ENCODE results near the gene TRIM6. TPM values are rescaled to one million over a fixed set of nuclear protein-coding genes. Genes with fewer than 3 reads are reported as not detected.
A peak's percentile ranks its signal among the peaks of the same experiment; 100 is the strongest.
"Not testable (repeated sequence)": the region's sequence is repeated elsewhere in the genome, so short reads cannot be mapped to it uniquely, and the experiment has no call there.

Gene TRIM6
- polyA plus RNA-seq, 4 donors = 3.4 to 69.0 (median 16.9) TPM

DNA sequence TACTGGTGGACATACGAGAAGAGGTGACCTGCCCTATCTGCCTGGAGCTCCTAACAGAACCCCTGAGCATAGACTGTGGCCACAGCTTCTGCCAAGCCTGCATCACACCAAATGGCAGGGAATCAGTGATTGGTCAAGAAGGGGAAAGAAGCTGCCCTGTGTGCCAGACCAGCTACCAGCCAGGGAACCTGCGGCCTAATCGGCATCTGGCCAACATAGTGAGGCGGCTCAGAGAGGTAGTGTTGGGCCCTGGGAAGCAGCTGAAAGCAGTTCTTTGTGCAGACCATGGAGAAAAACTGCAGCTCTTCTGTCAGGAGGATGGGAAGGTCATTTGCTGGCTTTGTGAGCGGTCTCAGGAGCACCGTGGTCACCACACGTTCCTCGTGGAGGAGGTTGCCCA is 6.9 kb downstream of the TRIM6 start:
- no peak for DNase-seq (ENCODE audit: low read depth in 4 of 4, low spot score in 3 of 4)

GRCh38 chr11:5604896-5605295 is 8.5 kb downstream of the TRIM6 start:
- no peak for DNase-seq (ENCODE audit: low read depth in 4 of 4, low spot score in 3 of 4)

- DNase-seq (ENCODE audit: low read depth in 4 of 4, low spot score in 3 of 4) = no peak
Measured at GRCh38 chr11:5605849-5606248, 9.4 kb downstream of the TRIM6 start.

DNA sequence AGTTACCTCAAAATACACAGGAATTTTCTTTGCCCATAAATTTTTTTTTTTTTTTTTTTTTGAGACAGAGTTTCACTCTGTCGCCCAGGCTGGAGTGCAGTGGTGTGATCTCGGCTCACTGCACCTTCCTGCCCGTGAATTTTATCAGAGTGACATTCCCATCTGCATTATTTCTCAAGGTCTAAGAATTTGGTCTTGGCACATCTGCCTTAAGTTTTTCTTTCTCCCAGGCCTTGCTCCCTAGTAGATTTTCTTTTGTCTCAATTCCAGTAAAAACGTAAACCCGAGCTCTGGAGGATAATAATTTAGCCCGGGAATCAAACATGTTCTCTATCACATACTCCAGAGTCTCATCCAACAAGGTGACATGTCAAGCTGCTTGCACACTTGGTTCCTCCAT is 12.4 kb downstream of the TRIM6 start:
- no peak for DNase-seq (ENCODE audit: low read depth in 4 of 4, low spot score in 3 of 4)

DNA sequence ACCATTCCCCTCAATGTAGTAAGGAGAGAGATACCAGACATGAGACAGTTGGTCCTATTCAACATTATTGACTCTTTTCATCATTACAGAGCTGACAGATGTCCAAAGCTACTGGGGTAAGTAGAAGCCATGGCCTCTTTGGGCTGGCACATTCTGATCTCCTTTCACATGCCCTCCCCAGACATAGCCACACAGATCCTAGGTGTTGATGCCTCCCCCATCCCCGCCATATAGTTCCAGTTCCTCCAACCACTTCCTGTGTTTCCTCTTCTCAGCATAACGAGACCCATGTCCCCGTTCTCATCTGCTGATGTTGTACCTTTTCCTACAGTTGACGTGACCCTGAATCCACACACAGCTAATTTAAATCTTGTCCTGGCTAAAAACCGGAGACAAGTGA is 14.0 kb downstream of the TRIM6 start:
- no peak for DNase-seq (ENCODE audit: low read depth in 4 of 4, low spot score in 3 of 4)

DNA sequence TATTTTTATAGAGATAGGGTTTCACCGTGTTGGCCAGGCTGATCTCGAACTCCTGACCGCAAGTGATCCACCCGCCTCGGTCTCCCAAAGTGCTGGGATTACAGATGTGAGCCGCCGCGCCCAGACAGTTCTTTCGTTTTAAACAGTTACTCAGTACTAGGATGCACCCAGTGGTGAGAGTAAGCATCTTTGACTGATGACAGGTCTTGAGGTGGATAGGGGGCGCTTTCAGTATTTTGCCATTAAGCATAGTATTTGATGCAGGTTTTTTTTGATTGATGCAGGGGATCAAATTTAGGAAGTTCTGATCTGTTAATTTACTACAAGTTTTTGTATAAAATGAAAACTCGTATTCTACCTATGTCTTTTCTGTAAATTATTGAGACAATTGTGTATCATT is 15.2 kb downstream of the TRIM6 start:
- no peak for DNase-seq (ENCODE audit: low read depth in 4 of 4, low spot score in 3 of 4)

GRCh38 chr11:5618807-5619206 is 22.4 kb downstream of the TRIM6 start:
- DNase-seq (ENCODE audit: low read depth in 4 of 4, low spot score in 3 of 4) = no peak

GRCh38 chr11:5620651-5621521 is 24.4 kb downstream of the TRIM6 start:
- DNase-seq (ENCODE audit: low read depth in 4 of 4, low spot score in 3 of 4) = no peak

DNA sequence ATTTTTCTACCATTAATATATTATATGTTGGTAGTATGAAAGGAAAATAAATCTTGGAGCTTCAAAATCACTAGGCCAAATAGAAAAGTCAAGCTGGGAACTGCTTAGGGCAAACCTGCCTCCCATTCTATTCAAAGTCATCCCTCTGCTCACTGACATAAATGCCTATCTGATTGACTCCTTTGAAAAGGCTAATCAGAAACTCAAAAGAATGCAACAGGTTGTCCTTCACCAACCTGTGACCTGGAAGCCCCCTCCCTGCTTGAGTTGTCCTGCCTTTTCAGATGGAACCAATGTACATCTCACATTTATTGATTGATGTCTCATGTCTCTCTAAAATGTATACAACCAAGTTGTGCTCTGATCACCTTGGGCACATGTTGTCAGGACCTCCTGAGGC is 25.1 kb downstream of the TRIM6 start:
- DNase-seq (ENCODE audit: low read depth in 4 of 4, low spot score in 3 of 4) = no peak

- DNase-seq (ENCODE audit: low read depth in 4 of 4, low spot score in 3 of 4) = no peak
Measured at GRCh38 chr11:5622802-5623201, 26.4 kb downstream of the TRIM6 start.

DNA sequence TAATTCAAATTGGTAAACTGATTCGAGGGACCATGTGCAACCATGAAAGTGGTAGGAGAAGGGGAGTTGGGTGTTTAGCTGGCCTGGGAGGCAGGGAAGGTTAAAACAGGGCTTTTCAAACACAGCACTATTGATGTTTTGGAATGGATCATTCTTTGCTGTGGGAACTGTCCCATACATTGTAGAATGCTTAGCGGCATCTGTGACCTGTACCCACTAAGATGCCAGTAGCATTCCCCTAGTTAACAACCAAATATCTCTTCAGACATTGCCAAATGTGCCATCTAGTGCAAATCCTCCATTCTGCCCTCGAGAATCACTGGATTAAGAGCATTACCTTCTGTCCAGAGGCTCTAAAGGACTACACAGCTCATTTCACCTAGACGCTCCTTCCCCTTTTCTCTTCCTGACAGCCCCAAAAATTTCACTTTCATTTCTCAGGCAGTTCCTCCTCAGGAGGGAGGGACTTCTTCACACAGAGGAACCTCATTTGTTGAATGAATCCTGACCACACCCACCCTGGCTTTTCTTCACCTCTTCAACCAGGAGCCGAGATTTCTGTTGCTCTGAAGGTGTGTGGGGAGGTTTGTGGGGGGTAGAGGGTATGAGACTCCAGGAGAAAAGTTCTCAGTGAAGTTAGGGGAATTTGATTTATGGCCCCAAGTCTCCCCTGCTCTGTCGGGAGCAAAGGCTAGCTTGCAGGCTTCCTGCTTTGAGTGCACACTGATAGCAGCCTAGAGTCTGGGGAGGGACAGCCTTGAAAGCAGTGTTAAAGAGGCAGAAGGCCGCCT is 28.2 kb downstream of the TRIM6 start, which contains the start of gene TRIM34:
TRIM34 (plus strand) TSS at position 513 of the 791 bp plus-strand sequence. CDS start 7,331 bp downstream, outside the sequence.
- DNase-seq (ENCODE audit: low read depth in 4 of 4, low spot score in 3 of 4) = peak; percentile 25 to 57 (median 30)

DNA sequence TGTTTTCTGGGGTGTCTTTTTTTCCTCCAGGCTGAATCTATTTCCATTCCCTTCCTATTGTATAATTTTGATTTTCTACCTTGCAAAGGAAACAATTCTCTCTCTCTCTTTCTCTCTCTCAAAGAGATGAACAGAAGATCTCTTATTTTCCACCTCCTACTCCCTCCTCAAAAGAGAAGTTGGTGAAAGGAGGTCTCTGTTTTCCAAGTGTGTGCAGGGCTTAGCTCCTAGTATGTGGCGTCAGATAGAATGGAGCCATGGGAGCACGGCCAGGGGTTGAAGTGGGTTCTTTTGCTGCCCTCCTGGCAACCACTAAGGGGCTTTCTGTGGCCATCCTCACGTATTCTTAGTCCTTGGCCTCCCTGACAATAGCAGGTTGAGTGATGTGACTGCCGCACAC is 28.8 kb downstream of the TRIM6 start:
- no peak for DNase-seq (ENCODE audit: low read depth in 4 of 4, low spot score in 3 of 4)

DNA sequence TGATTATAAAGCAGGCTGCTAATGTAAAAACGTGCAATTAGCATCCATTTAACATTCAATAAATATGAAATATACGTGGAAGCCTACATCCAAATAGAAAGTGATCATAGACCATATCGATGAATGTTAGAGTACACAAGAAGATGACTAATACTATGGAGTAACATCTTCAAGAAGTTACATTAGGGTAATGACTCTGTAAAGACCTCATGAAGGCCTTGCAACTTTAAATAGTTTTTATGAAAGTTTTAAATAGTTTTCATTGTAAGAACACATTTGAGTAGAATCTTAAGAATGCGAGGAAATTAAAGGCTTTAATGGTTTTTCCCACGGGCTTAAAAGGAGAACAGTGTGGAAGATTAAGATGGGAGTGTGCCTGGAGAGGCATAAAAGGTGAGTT is 29.8 kb downstream of the TRIM6 start:
- no peak for DNase-seq (ENCODE audit: low read depth in 4 of 4, low spot score in 3 of 4)

DNA sequence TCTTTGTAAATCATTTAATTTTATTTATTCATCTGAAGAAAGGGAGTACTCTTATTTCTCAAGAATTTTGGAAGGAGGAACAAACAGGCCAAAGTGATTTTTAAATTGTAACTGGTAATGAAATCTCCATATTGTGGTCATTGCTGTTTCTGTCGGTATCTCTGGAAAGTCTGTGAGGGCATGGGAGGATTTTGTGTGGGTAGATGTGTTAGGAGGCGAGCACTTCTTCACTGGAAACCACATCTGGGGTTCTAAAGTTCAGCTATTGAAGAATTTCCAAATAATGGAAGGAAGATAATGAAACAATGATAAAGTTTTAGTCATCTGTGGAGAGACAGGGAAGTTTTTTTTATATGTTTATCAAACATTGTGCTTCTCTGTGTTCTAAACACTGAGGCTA is 35.0 kb downstream of the TRIM6 start:
- no peak for DNase-seq (ENCODE audit: low read depth in 4 of 4, low spot score in 3 of 4)

- DNase-seq (ENCODE audit: low read depth in 4 of 4, low spot score in 3 of 4) = no peak
Measured at GRCh38 chr11:5631969-5632635, 35.7 kb downstream of the TRIM6 start.

- no peak for DNase-seq (ENCODE audit: low read depth in 4 of 4, low spot score in 3 of 4)
Measured at GRCh38 chr11:5639953-5640352, 43.5 kb downstream of the TRIM6 start.

GRCh38 chr11:5643585-5643984 is 47.1 kb downstream of the TRIM6 start:
- no peak for DNase-seq (ENCODE audit: low read depth in 4 of 4, low spot score in 3 of 4)

DNA sequence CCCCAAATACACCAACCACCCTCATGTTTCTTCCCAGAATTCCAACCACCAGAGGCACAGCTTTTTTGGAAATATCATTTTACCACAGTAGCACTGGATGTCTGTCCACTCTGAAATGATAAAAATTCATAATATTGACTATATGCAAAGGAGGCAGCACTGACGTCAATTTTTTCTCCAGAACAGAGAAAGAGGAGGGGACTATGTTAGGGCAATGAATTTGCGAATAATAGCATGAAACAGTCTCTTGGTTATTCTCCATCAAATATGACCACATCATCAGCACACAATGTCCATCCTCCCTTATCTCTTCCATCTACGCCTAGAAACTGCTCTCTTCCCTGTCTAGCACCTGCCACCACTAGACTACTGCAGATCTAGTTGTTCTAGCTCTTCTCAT is 49.7 kb downstream of the TRIM6 start:
- DNase-seq (ENCODE audit: low read depth in 4 of 4, low spot score in 3 of 4) = no peak

GRCh38 chr11:5655474-5655873 is 59.0 kb downstream of the TRIM6 start:
- no peak for DNase-seq (ENCODE audit: low read depth in 4 of 4, low spot score in 3 of 4)

DNA sequence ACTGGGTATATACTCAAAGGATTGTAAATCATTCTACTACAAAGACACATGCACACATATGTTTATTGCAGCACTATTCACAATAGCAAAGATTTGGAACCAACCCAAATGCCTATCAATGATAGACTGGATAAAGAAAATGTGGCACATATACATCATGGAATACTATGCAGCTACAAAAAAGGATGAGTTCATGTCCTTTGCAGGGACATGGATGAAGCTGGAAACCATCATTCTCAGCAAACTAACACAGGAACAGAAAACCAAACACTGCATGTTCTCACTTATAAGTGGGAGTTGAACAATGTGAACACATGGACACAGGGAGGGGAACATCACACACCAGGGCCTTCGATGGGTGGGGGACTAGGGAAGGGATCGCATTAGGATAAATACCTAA is 60.5 kb downstream of the TRIM6 start:
- DNase-seq (ENCODE audit: low read depth in 4 of 4, low spot score in 3 of 4) = not testable (repeated sequence)

DNA sequence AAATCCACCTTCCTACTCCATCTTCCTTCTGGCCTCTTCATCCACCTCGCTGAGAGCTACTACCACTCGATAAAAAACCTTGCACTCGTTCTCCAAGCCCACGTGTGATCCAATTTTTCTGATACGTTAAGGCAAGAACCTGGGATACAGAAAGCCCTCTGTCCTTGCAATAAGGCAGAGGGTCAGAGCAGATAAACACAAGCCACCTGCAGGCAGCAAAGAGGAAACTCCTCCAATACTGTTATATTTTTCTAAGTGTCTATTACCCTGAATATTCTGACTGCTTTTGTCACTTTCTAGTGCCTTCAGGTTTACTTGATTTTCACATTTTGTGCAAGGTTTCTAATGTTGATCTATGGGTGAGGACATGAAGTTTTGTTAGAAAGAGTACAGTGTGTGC is 61.9 kb downstream of the TRIM6 start:
- no peak for DNase-seq (ENCODE audit: low read depth in 4 of 4, low spot score in 3 of 4)
